A549 (cell line): ENCODE results near the gene CCDC136. TPM values are rescaled to one million over a fixed set of nuclear protein-coding genes. Genes with fewer than 3 reads are reported as not detected.

Experiments
- ATAC-seq, 2 experiments: fragments of 200-7000 bp in 1 of 2; fragments of >200 bp in 1 of 2; cut with Nextera tagmentation in 1 of 2; cut with Tn5 transposase in 1 of 2; 3 replicates each; pipeline versions ENCODE4 v1.8.0 to v1.9.1; 2018 to 2020; ENCODE audit warnings: mild to moderate bottlenecking in 1 of 2, moderate library complexity in 1 of 2
- CTCF ChIA-PET: fragments of 300-600 bp; sonication (Branson Sonifier 250); formaldehyde crosslinking; extraction: SDS; loops from one replicate; lab custom pipeline; 2021; ENCODE audit warnings: antibody characterized with exemption, inconsistent platforms; lab: Yijun Ruan, JAX
- POLR2A ChIA-PET: fragments of 350-600 bp; formaldehyde crosslinking; extraction: SDS; loops from one replicate; lab custom pipeline; 2021; ENCODE audit warnings: antibody characterized with exemption, inconsistent platforms; lab: Yijun Ruan, JAX
- DNase-seq, 2 experiments: peaks; one replicate each; pipeline versions ENCODE4 v3.0.0 to v3.0.0-alpha.2; 2011 to 2016; ENCODE audit warnings: low read depth in 1 of 2, low spot score in 1 of 2
- FAIRE-seq: peaks from 2 replicates; lab custom pipeline; 2011; peaks lifted over from hg19 to GRCh38; lab: Jason Lieb, UNC
- H3K27ac ChIP-seq, 2 experiments: fragments of >200 bp; sonication (Bioruptor Twin); formaldehyde crosslinking; 3 replicates each; pipeline ENCODE4 v1.5.1; 2016 to 2017
- H3K4me1 ChIP-seq: fragments of >200 bp; sonication (Bioruptor Twin); formaldehyde crosslinking; 3 replicates; pipeline ENCODE4 v1.6.1; 2016
- H3K4me2 ChIP-seq: fragments of >200 bp; sonication (Bioruptor Twin); formaldehyde crosslinking; 3 replicates; pipeline ENCODE4 v1.6.1; 2016
- H3K4me3 ChIP-seq: fragments of >200 bp; sonication (Bioruptor Twin); formaldehyde crosslinking; 3 replicates; pipeline ENCODE4 v1.5.1; 2016
- H3K9me3 ChIP-seq: fragments of >200 bp; sonication (Bioruptor Twin); formaldehyde crosslinking; 3 replicates; pipeline ENCODE4 v1.6.1; 2016
- CBX2 ChIP-seq: fragments of 200-600 bp; sonication (generic); IDR thresholded peaks from 2 replicates; pipeline ENCODE4 v1.6.1; 2016; ENCODE audit warnings: low read depth, mild to moderate bottlenecking, borderline replicate concordance
- CHD4 ChIP-seq: fragments of 200-600 bp; sonication (generic); IDR thresholded peaks from 2 replicates; pipeline ENCODE4 v1.6.1; 2016; ENCODE audit warnings: antibody characterized with exemption, mild to moderate bottlenecking, borderline replicate concordance
- CTCF ChIP-seq: fragments of >200 bp; sonication (Bioruptor Twin); formaldehyde crosslinking; IDR thresholded peaks from 3 replicates; pipeline ENCODE4 v1.5.1; 2016
- E2F6 ChIP-seq: IDR thresholded peaks from 2 replicates; pipeline ENCODE4 v1.6.1; 2012; ENCODE audit warnings: low read depth, borderline replicate concordance
- GATA3 ChIP-seq: IDR thresholded peaks from 2 replicates; pipeline ENCODE4 v1.6.1; 2012; ENCODE audit warnings: borderline replicate concordance
- HES2 ChIP-seq: fragments of >200 bp; sonication (Bioruptor Twin); formaldehyde crosslinking; IDR thresholded peaks from 2 replicates; pipeline ENCODE4 v1.6.1; 2016
- HEYL ChIP-seq: fragments of 250-450 bp; sonication (Bioruptor Pico); IDR thresholded peaks from 2 replicates; pipeline ENCODE4 v1.8.0; 2021; ENCODE audit warnings: mild to moderate bottlenecking, moderate library complexity
- HOXB5 ChIP-seq: fragments of 250-450 bp; sonication (Bioruptor Pico); IDR thresholded peaks from 2 replicates; pipeline ENCODE4 v1.5.0; 2020; ENCODE audit warnings: mild to moderate bottlenecking, moderate library complexity
- MAFK ChIP-seq: fragments of 450-650 bp; IDR thresholded peaks from 2 replicates; pipeline ENCODE4 v1.6.1; 2014; ENCODE audit not compliant: partially characterized antibody
- MAX ChIP-seq: IDR thresholded peaks from 2 replicates; pipeline ENCODE4 v1.6.1; 2012
- MAZ ChIP-seq: fragments of 150-350 bp; IDR thresholded peaks from 2 replicates; pipeline ENCODE4 v1.6.1; 2014; ENCODE audit warnings: antibody characterized with exemption, low read depth, low read length, borderline replicate concordance
- NPAS2 ChIP-seq: fragments of 250-450 bp; sonication (Bioruptor Pico); IDR thresholded peaks from 2 replicates; pipeline ENCODE4 v1.8.0; 2022; ENCODE audit warnings: mild to moderate bottlenecking, moderate library complexity, borderline replicate concordance
- NR3C1 ChIP-seq: fragments of >200 bp; sonication (Bioruptor Twin); formaldehyde crosslinking; IDR thresholded peaks from 3 replicates; pipeline ENCODE4 v1.6.1; 2017
- POLR2A ChIP-seq: IDR thresholded peaks from 2 replicates; pipeline ENCODE4 v1.6.1; 2012; ENCODE audit warnings: mild to moderate bottlenecking, low read length
- TFCP2L1 ChIP-seq: fragments of 250-450 bp; sonication (Bioruptor Pico); IDR thresholded peaks from 2 replicates; pipeline ENCODE4 v1.5.0; 2021; ENCODE audit warnings: mild to moderate bottlenecking
- TP53 ChIP-seq: fragments of 250-450 bp; sonication (Bioruptor Pico); IDR thresholded peaks from 2 replicates; pipeline ENCODE4 v1.5.0; 2021; ENCODE audit warnings: mild to moderate bottlenecking, moderate library complexity
- ZFP36 ChIP-seq: fragments of 450-650 bp; IDR thresholded peaks from 2 replicates; pipeline ENCODE4 v1.6.1; 2014; ENCODE audit warnings: borderline replicate concordance; ENCODE audit not compliant: partially characterized antibody
- WGBS: methylation state at CpG from one replicate; pipeline ENCODE4 v1.1.6; 2017; ENCODE audit errors: missing lambda C conversion rate; 5-methylcytosine and 5-hydroxymethylcytosine counted together
- polyA plus RNA-seq, 4 experiments: library from polyadenylated mRNA; depleted of rRNA in 3 of 4; stranded (reverse); fragments of >200 nt; fragmentation: RNase III in 1 of 4; extraction: RNeasy Plus Mini Kit Qiagen cat#74134 plus additional on column Dnase treatment in 1 of 4; gene quantifications; 2 replicates in 3 of 4; 3 replicates in 1 of 4; pipeline ENCODE4 v1.2.3, GENCODE V29; 2011 to 2017
- TF ChIP-seq, protein P1 (sequence below): fragments of 450-650 bp; IDR thresholded peaks from 2 replicates; pipeline ENCODE4 v1.6.1; 2014; ENCODE audit warnings: antibody characterized with exemption
- TF ChIP-seq, protein P2 (sequence below): fragments of 200-600 bp; sonication (generic); IDR thresholded peaks from 2 replicates; pipeline ENCODE4 v1.6.1; 2016; ENCODE audit warnings: antibody characterized with exemption, mild to moderate bottlenecking, moderate library complexity

CCDC136 gene
- polyA plus RNA-seq, 2 of the 4 experiments (the other 2 are of a cell fraction) = 4.7 to 5.4 TPM

GRCh38 chr7:128837521-128837921 is 45.8 kb downstream of the CCDC136 start:
- Histone ChIP-seq H3K4me2 (no peak overlapping the region), H3K4me3 (no peak overlapping the region), H3K4me1 (peaks cover 14% of the 10 kb centered on the region), H3K9me3 (no peaks in the 10 kb centered on the region), H3K27ac (no peak overlapping the region)
- POLR2A ChIA-PET = no interaction called here
- CTCF ChIA-PET = interaction anchor here (1.0 to 1.5 kb wide), 3 partner anchors 26 to 46 kb away, joined by 3 to 6 read pairs (median 3); no protein-coding TSS in a partner anchor
- no peak for ATAC-seq
- FAIRE-seq = no peak
- WGBS = 76% methylated on average over 2 of the region's 16 CpGs
- DNase-seq = no peak
- TF ChIP-seq MAZ (no peak), HEYL (CRISPR knock-in tag) (no peak), HOXB5 (CRISPR knock-in tag) (no peak), ZFP36 (no peak), MAX (no peak), POLR2A (no peak), CTCF (no peak)

DNA sequence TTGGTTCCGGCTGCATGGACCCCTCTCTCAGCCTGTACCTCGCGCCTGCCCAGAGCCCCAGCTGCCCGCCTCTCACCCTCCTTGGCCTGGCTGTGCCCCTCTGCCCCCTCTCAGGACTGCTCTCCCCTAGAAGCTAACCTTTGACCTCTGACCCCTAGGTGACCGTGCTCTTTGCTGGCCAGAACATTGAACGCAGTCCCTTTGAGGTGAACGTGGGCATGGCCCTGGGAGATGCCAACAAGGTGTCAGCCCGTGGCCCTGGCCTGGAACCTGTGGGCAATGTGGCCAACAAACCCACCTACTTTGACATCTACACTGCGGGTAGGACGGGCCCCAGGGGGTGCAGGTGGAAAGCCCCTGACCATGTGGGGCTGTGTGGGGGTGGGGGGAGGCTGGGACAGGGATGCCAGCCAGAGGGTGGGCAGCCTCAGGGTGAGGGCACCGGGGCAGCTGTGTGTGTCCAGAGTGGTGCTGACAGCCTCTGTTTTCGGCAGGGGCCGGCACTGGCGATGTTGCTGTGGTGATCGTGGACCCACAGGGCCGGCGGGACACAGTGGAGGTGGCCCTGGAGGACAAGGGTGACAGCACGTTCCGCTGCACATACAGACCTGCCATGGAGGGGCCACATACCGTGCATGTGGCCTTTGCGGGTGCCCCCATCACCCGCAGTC is 46.5 kb downstream of the CCDC136 start:
- TF ChIP-seq MAFK (no peak), TP53 (CRISPR knock-in tag) (no peak), E2F6 (no peak), GATA3 (no peak), CBX2 (no peak), HES2 (no peak), TFCP2L1 (no peak), CHD4 (no peak), NR3C1 (no peak)
- TF ChIP-seq, protein P1, sequence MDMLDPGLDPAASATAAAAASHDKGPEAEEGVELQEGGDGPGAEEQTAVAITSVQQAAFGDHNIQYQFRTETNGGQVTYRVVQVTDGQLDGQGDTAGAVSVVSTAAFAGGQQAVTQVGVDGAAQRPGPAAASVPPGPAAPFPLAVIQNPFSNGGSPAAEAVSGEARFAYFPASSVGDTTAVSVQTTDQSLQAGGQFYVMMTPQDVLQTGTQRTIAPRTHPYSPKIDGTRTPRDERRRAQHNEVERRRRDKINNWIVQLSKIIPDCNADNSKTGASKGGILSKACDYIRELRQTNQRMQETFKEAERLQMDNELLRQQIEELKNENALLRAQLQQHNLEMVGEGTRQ = no peak
- Histone ChIP-seq H3K4me2 (no peak overlapping the region), H3K4me3 (no peak overlapping the region), H3K4me1 (peaks cover 7% of the 10 kb centered on the region), H3K9me3 (no peaks in the 10 kb centered on the region), H3K27ac (no peak overlapping the region)
- POLR2A ChIA-PET = no interaction called here
- no peak for ATAC-seq
- DNase-seq = no peak
- no peak for FAIRE-seq
- 87% methylated on average over 15 of the region's 22 CpGs for WGBS
- CTCF ChIA-PET = interaction anchor here (1.5 kb wide), 1 partner anchor 45 kb away, joined by 6 read pairs; no protein-coding TSS in a partner anchor

GRCh38 chr7:128838981-128839731 is 47.4 kb downstream of the CCDC136 start:
- 84% methylated on average over 11 of the region's 17 CpGs for WGBS
- CTCF ChIA-PET = no interaction called here
- no peak overlapping the region for H3K4me3 ChIP-seq
- H3K9me3 ChIP-seq = no peaks in the 10 kb centered on the region
- FAIRE-seq = no peak
- no peak for DNase-seq
- no peak overlapping the region for H3K27ac ChIP-seq
- TF ChIP-seq NPAS2 (CRISPR knock-in tag) = no peak
- TF ChIP-seq, protein P2, sequence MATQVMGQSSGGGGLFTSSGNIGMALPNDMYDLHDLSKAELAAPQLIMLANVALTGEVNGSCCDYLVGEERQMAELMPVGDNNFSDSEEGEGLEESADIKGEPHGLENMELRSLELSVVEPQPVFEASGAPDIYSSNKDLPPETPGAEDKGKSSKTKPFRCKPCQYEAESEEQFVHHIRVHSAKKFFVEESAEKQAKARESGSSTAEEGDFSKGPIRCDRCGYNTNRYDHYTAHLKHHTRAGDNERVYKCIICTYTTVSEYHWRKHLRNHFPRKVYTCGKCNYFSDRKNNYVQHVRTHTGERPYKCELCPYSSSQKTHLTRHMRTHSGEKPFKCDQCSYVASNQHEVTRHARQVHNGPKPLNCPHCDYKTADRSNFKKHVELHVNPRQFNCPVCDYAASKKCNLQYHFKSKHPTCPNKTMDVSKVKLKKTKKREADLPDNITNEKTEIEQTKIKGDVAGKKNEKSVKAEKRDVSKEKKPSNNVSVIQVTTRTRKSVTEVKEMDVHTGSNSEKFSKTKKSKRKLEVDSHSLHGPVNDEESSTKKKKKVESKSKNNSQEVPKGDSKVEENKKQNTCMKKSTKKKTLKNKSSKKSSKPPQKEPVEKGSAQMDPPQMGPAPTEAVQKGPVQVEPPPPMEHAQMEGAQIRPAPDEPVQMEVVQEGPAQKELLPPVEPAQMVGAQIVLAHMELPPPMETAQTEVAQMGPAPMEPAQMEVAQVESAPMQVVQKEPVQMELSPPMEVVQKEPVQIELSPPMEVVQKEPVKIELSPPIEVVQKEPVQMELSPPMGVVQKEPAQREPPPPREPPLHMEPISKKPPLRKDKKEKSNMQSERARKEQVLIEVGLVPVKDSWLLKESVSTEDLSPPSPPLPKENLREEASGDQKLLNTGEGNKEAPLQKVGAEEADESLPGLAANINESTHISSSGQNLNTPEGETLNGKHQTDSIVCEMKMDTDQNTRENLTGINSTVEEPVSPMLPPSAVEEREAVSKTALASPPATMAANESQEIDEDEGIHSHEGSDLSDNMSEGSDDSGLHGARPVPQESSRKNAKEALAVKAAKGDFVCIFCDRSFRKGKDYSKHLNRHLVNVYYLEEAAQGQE = no peak
- no peak for ATAC-seq
- H3K4me1 ChIP-seq = no peaks in the 10 kb centered on the region
- POLR2A ChIA-PET = no interaction called here
- no peak overlapping the region for H3K4me2 ChIP-seq
